HG03045 (cell line): ENCODE measurements around the gene SMPDL3B.
"Not testable (repeated sequence)": the region's sequence is repeated elsewhere in the genome, so short reads cannot be mapped to it uniquely, and the experiment has no call there.

Source experiments
- ATAC-seq: cut with Tn5 transposase; IDR thresholded peaks from one replicate; pipeline ENCODE4 v1.9.1; 2021; ENCODE audit warnings: mild to moderate bottlenecking, moderate library complexity; ENCODE audit not compliant: unreplicated experiment

Gene SMPDL3B

DNA sequence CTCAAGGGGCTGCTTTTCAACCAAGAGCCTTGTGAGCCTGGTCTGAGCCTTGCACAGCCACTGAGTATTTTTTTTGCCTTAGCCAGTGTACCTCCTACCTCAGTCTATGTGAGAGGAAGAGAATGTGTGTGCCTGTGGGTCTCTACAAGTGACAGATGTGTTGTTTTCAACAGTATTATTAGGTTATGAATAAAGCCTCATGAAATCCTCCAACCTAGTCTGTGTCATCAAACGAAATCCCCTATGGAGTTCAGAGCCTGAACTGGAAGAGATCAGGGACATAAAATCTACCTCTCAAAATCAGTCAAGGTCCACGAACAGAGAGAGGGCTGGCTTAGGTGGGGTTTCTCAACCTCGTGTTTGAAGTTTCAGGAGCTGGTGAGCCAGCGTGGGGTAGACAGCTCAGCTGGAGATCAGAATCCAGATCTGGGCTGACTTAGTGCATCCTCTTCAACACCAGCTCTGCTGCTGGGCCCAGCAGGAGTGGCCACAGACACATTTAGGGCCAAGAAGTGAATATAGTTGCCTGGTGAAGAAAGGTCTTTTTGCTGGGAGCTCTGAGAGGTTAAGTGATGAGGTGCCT is 33.2 kb downstream of the SMPDL3B start:
- ATAC-seq: no peak

- ATAC-seq: no peak
Measured at GRCh38 chr1:27968692-27969091, 33.9 kb downstream of the SMPDL3B start.

DNA sequence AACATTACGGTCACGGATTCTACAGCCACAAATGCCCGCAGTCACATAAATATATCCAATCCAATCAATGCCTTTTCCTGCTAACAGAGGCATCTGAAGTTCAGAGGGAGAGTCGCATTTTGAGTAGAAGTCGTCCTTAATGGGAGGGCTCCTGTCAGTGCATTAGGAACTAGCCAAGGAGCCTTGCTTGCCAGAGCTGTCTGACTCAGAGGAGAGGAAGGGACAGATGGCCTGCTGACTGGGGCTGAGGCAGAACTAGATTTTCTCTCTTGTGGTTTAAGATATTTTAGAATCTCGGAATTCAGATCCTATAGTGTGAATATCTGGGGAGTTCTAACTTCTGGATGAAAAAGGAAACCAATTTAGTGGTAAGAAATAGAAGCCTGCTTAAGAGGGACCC is 35.6 kb downstream of the SMPDL3B start:
- no peak for ATAC-seq

GRCh38 chr1:27971674-27972073 is 36.9 kb downstream of the SMPDL3B start:
- no peak for ATAC-seq

- no peak for ATAC-seq
Measured at GRCh38 chr1:27972141-27972540, 37.3 kb downstream of the SMPDL3B start.

DNA sequence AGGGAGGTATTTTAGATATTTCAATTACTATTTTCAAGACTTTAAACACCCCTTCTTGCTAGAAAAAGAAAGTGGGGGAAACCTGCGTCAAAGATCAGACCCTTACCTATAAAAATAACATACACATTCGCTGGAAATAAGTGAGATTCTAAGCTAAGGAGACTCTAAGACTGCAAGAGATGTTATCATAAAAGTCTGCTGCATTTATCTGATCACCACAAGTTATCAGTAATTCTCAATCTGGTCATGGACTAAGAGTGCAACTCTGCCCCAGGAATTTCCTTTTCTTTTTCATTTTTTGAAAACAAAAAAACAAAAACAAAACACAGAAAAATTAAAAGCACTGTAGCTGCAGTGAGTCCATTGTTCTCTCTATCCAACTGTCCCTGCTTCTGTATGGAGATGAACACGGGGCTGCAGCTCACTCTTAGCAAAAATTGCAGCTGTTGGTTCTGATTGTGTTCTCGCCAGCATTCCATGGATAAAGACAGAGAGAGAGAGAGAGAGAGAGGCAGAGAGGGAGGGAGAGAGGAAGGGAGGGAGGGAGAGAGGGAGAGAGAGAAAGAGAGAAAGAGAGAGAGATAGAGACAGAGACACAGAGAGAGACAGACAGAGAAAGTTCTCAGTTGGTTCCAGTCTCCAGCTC is 39.1 kb downstream of the SMPDL3B start:
- no peak for ATAC-seq

DNA sequence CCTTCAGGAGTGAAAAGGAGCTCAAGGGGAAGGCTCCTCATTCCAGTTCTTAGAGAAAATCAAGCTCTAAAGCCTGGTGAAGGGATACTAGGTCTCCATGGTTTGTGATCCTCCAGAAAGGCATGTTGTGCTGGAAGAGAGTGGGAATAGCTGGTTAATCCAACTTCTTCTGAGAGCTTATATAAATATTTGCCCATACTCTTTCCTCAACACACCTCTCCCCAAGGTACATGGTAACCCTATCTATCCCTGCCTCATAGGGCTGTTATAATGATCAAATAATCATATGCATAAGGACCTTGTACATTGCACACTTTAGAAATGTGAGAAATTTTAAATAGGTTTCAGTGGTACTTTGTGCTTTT is 39.6 kb downstream of the SMPDL3B start:
- ATAC-seq: no peak

DNA sequence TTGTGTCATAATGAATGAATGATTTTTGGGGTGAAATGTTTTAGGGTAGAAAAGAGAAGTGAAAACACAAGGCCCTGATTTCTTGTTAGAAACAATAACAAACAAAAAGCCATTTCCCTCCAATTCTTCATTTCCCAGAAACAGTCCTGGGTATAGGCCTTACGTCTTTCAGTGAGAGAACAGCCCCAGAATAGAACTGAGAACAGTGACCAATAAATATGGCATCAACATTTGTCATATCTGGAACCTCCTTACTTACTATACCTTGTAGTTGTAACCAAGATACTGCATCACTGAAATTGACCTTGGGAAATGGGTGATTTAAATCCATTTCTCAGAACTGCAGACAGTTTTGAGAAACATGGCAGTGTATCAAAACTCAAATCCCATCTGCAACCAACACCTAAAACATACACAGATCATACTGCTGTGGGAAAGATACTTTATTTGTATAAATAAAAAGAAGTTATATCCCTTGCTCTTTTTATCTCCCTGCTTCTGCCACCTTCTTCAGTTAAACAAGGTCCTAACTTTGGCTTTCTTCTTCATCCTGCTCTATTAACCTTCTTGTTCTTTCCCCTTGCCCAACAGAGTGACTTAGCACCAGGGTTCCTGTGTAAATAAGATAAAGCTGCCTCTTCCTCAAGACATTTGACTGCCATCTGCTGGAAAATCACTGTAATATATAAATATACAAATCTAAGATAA is 44.5 kb downstream of the SMPDL3B start:
- ATAC-seq: no peak

DNA sequence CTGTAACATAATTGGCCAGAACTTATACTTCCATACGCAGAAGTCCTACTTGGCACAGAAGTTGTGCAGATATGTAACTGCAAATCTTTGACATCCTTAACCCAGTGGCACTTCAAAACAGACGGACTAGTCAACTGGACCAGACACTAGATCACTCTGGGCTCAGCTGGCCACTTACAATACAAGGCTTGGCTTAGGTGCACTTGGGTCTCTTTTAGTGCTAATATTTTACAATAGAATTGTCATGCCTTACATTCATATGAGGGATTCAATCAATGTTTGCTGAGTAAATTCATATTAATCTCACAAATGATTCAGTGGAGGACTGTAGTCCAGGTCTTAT is 45.0 kb downstream of the SMPDL3B start:
- no peak for ATAC-seq

GRCh38 chr1:27980216-27980845 is 45.5 kb downstream of the SMPDL3B start:
- ATAC-seq: no peak

DNA sequence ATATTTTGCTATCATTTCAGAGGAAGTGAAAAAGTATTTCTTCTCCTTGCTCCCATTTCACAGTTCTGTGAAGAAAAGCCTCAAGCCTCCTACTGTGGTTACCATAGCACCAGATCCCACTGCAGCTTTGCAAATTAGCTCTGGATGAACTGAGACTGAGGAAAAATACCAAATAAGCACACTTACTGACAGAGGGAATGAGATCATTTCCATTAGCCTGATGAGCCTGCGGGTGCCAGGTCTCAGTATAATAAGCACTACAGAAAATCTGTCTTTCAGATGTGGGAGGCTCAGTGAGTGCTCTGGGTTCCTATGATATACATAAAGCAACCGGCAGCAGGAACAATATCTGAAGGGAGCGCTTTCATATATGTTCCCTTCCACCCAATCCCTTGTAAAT is 46.3 kb downstream of the SMPDL3B start:
- ATAC-seq: no peak

GRCh38 chr1:27990920-27991537 is 56.2 kb downstream of the SMPDL3B start:
- no peak for ATAC-seq

DNA sequence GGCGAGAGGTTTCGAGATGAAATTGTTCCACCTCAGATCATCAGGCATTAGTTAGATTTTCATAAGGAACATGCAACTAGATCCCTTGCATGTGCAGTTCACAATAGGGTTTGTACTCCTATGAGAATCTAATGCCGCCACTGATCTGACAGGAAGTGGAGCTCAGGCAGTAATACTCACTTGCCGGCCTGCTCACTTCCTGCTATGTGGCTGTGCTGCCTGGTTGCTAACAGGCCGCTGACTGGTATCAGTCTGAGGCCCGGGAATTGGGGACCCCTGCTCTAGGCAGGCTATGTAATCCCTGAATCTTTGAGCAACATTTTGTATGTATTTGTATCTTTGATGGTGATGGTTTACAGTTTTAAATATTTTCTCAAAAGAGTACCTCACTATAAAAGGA is 57.5 kb downstream of the SMPDL3B start:
- no peak for ATAC-seq

DNA sequence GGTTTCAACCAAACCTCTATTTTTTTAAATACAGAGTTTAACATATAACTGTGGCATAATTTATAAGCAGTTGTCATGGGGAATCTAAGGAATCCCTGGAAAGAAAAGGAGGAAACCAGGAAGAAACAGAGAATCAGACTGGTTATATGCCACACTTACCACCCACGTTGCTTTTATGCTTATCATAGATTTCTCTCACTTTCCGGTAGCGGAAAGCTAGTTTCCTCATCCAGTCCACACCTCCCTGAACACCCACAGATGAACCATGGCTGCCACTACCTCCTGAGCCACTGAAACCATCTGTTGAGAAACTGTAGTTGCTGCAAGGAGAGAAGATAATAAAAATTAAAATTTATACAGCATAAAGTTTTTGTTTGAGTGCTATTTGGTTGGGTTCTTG is 58.4 kb downstream of the SMPDL3B start:
- ATAC-seq: no peak

GRCh38 chr1:27994060-27994459 is 59.3 kb downstream of the SMPDL3B start:
- no peak for ATAC-seq

DNA sequence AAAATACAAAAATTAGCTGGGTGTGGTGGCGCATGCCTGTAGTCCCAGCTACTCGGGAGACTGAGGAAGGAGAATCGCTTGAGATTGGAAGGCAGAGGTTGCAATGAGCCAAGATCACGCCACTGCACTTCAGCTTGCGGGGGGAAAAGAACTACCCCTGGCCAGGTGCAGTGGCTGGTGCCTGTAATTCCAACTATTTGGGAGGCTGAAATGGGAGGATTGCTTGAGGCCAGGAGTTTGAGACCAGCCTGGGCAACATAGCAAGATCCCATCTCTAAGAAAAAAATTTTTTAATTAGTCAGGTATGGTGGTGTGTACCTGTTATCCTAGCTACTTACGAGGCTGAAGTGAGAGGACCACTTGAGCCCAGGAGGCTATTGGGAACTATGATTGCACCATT is 59.7 kb downstream of the SMPDL3B start:
- ATAC-seq: not testable (repeated sequence)

DNA sequence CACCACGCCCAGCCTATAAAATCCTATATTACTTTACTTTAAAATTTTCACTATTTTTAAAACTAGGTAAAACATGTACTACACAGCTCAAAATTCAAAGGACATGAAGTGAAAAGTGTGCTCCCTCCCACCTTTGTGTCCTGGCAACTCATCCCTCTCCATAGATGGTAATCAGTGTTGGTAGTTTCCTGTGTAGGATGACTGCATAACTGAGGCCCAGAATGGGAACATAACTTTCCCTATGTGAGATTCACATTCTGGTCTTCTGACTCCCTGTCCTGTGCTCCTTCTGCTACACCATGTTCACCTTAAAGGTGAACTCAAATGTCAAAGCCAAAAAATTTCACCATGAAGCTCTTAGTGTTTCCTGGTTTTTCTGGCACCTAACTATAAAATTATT is 64.3 kb downstream of the SMPDL3B start:
- no peak for ATAC-seq

DNA sequence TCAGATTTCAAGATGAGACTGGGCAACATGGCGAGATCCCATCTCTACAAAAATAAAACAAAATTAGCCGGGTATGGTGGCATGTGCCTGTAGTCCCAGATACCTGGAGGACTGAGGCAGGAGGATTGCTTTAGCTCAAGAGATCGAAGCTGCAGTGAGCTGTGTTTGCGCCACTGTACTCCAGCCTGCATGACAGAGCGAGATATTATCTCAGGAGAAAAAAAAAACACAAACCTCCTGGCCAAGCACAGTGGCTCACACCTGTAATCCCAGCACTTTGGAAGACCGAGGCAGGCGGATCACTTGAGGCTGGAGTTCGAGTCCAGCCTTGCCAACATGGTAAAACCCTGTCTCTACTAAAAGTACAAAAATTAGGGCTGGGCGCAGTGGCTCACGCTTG is 67.8 kb downstream of the SMPDL3B start:
- no peak for ATAC-seq

DNA sequence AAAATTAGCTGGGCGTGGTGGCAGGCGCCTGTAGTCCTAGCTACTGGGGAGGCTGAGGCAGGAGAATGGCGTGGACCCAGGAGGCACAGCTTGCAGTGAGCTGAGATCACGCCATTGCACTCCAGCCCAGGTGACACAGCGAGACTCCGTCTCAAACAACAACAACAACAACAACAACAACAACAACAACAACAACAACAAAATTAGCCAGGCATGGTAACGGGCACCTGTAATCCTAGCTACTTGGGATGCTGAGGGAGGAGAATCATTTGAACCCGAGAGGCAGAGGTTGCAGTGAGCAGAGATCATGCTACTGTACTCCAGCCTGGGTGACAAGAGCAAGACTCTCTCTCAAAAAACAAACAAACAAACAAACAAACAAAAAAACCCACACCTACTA is 68.3 kb downstream of the SMPDL3B start:
- ATAC-seq: not testable (repeated sequence)
